ENCODE measurements around the gene CLTB.

CLTB gene

DNA sequence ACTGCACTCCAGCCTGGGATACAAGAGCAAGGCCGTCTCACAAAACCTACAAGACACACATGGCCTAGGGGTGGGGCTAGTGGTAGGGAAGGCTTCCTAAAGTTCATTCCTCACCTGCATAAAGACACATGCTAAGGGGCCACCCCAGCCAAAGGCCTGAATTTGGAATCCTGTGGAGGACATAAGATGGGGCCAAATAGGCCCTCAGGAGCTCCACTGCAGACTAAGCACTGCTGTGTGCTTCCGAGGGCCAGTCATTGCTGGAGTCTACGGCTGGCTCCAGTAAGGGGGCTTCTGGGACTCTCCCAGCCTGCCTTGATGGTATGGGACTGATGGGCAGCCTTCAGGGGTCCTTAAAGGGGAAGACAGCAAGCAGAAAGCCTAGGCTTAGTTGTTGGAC is 33.6 kb downstream of the CLTB start:
- no peak for DNase-seq (ENCODE audit: low read depth in 3 of 3)

DNA sequence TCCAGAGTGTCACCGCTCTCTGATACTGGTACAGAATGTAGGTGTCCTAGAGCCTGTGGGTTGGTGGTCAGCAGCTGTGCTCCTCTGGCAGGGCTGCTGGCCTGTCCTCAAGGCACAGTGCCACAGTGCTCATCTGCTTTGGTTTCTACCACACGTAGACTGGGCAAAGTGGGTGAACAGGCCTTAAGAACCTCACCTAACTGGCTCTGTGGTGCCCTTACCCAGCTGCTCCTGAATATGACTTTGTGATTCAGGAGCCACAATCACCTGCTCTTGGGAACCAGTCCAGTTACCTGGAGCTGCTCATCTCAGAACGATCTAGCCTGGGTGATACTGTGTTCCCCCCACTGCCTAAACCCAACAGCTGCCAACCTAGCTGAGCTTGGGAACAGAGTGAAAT is 34.4 kb downstream of the CLTB start:
- DNase-seq (ENCODE audit: low read depth in 3 of 3) = no peak

DNA sequence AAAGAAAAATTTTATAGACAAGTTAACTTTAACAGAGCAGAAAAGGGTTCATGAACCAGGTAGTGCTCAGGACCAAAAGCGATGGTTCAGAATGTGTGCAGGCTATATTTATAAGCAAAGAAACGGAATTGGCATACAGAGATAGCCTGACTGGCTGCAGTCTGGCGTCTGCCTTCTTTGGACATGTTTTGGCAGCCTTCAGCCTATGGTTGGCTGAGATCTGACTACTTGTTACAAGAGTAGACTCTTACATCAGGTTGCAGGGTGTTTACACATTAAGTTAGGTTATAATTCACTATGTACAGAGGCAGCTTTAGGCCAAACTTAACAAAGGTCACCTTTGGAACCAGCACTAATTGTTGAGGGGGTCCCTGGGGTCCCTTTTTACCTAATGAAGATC is 34.9 kb downstream of the CLTB start:
- no peak for DNase-seq (ENCODE audit: low read depth in 3 of 3)

DNA sequence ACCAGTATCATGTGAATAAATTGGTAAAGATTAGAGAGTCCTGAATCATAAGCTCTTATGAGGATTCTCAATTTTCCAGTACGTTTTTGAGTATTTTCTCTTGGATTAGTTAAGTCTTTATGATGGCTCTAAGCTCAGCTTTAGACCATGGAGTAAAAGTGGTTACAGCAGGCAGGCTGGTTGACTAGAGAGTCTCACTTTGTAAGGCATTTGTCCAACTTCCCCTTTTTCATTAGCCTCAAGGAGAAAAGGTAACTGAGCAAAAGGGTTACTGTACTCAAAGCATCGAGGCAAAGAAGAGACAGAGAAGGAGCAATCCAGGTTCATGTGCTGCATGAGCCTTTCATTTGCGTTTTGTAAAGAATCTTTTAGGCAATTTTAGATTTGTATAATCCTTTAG is 36.5 kb downstream of the CLTB start:
- DNase-seq (ENCODE audit: low read depth in 3 of 3) = no peak

DNA sequence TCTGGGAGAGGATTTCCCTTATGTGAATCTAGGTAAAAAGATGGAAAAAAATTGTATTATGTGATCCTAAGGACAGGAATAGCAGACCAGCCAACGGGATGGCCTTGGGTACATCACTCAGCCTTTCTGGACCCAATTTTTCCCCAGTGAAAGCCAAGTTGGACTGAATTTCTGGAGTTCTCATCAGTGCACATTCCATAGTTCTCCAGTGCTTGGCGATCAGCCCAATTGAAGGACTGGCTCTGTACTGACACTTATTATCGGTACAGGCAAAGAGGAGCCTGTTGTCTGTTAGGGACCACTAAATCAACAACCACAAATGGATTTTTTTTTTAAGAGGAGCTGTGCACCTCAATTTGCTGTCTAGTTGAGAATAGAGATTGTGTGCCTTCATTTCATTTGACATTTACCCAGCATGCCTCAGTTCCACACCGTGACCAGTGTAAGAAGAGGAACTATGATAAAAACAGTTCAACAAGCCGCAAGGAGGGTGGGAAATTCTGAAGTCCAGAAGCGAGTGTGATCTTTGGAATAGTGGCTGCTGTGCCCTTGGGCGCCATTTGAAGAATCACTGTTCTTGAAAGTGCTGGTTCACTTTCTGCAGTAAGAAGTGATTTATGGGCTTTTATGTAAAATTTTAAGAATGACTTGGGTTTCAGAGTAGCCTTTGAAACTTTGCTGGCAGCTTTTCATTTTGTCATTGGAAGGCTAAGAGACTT is 43.1 kb downstream of the CLTB start:
- no peak for DNase-seq (ENCODE audit: low read depth in 3 of 3)

DNA sequence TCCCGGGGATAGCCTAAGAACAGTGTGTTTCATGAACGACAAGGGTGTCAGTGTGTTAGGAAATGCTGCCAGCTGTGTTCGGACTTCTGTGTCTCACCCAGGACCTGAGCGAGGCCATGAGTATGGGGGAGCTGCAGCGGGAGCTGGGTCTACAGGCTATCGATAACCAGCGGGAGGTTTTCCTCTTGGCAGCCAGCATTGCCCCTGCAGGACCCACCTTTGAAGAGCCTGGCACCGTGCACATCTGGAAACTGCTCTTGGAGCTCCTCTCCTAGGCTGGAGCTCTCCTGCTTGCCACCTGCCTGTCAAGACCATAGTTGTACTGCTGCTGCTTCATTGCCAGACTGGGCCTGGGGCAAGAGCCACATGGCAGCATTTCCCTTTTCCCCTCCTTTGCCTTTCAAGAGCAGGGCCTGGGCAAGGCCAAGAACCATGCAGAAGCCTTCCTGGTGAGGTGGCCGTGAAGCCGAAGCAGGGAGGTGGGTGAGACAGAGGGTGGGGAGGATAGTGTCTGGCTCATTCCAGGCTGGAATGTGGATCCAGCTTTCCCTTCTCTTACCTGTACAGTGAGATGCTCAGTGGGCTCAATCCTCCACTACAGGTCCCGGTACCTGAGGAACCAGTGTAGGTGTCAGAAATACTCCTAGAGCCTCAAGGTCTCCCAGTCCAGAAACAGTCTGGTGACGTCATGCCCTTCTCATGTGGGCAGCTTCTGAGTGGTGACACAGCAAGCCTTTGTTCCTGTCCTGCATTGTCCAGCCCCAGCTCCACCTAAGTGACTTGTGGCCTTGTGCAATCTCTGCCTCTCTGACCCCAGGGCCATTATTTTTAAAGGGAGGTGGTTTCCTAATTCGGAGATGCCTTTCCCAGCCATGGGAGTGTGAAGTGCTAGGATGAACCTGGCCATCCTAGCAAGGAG is 44.5 kb downstream of the CLTB start:
- DNase-seq (ENCODE audit: low read depth in 3 of 3) = no peak

DNA sequence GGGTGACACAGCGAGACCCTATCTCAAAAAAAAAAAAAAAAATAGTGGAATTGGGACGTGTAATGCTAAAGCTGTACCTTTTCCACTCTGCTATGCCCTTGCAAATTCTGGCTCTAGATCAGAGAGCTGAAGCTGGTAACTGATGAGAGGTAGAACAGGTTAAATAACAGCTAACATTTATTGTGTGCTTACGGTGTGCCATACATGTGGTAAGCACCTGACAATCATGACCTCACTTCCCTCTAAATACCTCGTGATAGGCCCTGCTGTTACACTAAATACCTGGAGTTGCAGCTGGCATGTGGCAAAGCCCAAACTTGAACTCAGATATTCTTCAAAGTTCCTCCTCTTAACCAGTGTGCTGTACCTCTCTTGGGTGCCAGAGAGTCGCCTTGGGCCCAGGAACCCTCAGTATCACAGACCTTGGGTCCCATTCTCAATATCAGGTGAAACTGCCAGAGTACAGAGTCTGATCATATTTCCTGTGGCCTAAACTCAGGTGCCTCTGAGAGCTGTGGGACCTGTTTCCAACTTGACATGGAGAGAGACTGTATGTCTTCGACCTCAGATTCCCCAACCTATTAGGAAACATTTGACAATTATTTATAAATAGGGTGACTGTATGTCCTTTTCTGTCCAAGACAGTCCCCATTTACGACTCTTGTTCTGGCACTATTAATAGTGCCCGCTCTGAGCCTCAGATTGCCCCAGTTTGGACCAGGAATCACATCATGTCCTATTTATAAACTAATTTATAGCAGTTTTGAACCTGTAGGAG is 46.2 kb downstream of the CLTB start:
- DNase-seq (ENCODE audit: low read depth in 3 of 3) = no peak

DNA sequence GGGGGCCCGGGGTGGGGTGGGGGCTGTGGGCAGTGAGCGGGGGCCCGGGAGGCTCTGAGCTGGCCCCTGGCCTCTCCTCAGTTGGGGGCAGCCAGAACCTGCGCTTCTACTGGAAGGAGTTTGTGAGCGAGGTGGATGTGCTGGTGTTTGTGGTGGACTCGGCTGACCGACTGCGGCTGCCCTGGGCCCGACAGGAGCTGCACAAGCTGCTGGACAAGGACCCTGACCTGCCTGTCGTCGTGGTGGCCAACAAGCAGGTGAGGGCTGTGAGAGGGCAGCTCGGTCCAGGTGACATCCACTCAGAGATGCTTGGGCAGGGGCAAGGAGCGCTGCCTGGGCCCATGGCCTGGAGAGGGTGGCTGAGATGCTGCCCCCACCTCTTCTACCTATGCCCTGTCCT is 47.6 kb downstream of the CLTB start:
- DNase-seq (ENCODE audit: low read depth in 3 of 3) = no peak

DNA sequence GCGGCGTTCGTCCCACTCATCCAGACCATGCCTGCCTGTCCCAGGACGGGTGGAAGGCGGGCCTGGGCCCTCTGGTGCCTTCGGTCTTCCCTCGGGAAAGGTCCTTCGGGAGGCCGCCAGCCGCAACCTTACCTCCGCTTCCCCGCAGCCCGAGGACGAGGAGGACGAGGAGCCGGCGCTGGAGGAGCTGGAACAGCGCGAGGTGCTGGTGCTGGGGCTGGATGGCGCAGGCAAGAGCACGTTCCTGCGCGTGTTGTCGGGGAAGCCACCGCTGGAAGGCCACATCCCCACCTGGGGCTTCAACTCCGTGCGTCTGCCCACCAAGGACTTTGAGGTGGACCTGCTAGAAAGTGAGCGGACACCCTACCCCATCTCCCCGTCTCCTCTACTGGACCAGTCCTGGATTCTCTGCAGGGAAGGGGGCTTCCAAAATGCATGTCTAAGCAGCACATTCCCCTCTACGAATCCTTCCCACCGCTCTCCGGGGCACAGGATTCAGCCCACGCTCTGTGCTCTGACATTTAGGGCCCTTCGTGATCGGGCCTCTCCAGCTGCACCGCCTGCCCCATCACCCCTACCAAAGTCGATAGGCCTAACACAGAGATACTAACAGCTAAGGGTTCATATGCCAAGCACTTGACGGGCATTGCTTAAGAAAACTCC is 50.0 kb downstream of the CLTB start:
- DNase-seq (ENCODE audit: low read depth in 3 of 3) = no peak

DNA sequence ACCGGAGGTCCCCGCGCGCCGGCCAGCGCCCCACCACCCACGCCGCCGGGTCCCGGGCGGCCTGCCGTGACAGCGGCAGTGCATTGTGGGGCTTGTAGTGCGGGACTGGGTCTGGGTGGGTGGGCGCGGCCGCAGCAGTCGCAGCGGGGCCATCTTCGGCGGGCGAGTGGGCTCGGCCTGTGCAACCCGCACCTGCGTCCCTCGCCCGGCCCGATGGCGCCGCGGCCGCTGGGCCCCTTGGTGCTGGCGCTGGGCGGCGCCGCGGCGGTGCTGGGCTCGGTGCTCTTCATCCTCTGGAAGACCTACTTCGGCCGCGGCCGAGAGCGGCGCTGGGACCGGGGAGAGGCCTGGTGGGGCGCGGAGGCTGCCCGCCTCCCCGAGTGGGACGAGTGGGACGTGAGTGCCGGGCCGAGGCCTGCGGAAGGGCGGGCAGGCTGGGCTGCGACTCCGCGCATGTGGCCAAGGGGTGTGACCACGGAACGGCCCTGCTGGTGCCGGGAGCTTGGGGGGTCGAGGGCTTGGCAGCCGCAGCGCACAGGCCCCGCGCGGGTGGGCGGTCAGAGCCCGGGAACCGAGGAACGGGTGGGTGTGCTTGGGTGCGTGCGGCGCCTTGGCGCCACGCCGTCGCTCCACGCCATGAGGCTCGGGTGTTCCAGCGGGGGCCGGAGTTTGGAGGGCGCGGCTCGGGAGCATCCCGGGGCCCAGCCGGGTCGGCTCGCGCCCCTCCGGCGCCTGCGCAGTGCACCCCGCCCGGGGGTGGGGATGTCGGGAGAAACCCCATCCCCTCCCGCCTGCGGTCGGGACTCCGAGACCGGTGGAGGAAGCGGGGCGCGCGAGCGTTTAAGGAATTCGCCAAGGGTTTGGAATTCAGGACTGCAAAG is 50.7 kb downstream of the CLTB start, which contains the start of gene ARL10:
ARL10 (plus strand) TSS at position 137 of the 881 bp plus-strand sequence; CDS start at position 214, 77 bp downstream.
- peak in 2 of 3 experiments; percentile 44 to 51 for DNase-seq (ENCODE audit: low read depth in 3 of 3)

DNA sequence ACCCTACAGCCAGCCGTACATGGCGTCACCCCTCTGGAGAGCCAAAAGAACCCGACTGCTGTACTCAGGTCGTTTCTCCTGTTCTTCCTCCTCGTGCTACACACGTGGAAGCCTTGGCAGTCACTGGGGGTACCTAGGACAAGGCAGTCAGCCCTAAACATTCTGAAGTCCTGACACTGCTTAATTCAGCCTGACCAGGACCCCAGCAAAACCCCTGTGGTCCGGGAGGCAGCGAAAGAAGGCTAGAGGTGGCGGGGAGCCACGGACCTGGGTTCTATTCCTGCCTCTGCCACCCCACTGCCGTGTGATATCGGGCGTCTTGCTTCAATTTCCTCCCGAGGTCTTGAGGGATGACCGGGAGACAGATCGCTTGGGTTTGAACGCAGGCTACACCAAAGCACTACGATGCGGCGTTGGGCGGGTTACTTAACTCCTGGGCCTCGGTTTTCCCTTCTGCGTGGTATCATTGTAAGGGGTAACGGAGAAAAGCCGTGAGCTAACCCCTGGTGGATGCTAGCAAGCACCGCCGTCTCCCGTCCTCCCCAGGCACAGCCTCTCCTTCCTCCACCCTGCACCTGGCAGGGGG is 51.5 kb downstream of the CLTB start:
- DNase-seq (ENCODE audit: low read depth in 3 of 3) = no peak

DNA sequence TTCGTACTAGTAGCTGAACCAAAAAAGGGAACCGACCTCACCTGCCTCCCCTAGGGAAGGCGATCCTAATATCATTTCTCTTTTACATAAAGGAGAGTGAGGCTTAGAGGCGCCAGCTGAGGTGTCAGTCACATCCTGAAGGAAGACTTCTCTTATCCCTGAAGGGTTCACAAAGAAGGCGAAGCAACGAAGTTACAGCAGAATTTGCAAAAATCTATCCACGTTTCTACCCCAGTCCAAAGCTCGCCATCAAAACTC is 54.2 kb downstream of the CLTB start:
- DNase-seq (ENCODE audit: low read depth in 3 of 3) = no peak

DNA sequence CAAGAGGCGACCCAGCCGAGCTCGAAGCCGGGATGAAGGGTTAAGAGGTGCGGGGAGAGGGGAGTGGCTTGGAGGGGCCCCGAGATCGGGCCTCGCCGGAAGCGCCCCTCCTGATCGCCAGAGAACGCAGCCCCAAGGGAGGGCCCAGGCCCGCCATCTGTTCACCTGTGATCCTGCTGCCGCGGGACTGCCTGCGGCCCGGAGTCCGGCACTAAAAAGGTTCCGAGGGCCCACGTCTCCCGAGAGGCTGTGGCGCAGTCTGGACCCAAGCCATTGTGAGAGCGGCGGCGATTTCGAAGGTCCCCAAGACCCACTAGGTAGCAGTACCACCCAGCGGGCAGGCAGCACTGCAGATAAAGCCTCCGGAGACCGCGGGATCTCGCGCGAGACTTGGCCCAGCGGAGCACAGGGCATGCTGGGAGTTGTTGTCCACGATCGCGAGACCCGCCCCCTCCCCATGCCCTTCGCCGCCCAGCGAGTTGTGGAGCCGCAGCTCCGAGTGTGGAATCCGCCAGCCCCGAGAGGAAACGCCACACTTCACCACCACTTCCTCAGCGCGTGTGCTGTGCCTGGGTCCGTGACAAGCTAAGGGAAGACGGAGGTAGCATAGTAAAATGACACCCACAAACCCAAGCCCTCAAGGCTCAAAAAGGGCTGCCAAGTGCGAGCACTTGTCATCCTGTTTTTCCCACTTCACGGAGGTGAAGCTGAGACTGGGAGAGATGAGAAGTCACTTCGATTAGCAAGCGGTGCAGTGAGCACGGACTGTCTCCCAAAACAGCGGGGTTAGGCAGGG is 54.7 kb downstream of the CLTB start, which contains the start of gene KIAA1191:
KIAA1191 (minus strand) TSS at position 328 of the 796 bp plus-strand sequence. CDS start 2,256 bp downstream, outside the sequence.
- peak; percentile 87 to 93 (median 88) for DNase-seq (ENCODE audit: low read depth in 3 of 3)

DNA sequence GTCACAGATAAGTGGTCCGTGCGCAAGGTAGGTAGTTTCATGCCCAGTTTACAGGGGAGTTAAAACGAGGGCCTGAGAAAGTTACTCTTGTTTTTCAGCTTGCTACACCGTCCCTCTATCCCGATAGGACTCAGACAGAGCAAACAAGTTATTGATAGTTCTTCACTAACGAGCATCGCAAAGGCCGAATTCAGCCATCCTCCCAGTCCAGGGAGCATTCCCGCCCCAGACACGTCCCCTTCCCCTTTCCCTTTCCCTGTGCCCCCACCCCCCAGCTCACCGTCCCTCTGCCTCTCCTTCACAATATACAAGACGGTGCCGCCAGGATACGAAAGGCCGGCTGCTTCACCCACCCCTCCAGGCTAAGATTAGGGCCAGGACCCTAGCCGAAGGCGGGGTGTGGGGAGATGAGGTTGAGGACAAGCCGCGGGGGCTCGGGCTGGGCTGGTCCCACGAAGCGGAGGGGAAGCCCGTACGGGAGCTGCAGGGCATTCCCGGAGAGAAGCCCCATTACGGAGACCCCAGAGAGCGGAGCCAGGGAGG is 55.4 kb downstream of the CLTB start:
- peak in 1 of 3 experiments; percentile 6 for DNase-seq (ENCODE audit: low read depth in 3 of 3)

DNA sequence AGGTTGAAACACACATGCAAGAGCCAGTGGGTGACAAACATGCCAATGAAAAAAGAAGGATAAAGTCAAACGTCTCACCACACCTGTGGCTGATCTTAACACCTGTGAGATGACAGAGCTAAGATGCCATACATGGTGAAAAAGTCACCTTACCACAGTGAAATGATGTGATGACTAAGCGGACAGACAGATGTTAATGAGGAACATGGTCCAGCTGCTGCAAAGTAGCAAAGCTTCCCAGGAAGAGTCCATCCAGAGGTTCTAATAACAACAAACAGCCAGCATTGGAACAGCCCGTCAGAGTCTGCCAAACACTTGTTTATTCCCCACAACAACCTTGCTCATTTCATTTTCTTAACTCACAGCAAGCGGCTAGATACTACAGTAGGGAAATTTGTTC is 56.7 kb downstream of the CLTB start:
- no peak for DNase-seq (ENCODE audit: low read depth in 3 of 3)

DNA sequence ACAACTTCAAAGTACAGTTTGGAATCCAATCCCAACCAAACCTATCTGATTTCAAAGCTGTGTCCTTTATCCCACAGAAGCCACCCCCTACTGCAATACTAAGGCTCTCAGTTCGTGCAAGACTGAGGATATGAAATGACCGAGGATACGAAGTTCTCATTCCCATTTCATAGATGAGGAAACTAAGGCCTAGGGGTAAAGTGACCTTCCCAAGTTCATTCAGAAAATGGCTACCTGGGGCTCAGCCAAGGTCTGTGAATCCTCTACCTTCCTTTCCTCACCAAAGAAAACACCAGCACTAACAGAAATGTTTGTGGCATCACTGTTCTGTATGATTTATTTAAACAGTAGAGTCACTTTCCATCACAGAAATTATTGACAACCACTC is 60.2 kb downstream of the CLTB start:
- no peak for DNase-seq (ENCODE audit: low read depth in 3 of 3)

DNA sequence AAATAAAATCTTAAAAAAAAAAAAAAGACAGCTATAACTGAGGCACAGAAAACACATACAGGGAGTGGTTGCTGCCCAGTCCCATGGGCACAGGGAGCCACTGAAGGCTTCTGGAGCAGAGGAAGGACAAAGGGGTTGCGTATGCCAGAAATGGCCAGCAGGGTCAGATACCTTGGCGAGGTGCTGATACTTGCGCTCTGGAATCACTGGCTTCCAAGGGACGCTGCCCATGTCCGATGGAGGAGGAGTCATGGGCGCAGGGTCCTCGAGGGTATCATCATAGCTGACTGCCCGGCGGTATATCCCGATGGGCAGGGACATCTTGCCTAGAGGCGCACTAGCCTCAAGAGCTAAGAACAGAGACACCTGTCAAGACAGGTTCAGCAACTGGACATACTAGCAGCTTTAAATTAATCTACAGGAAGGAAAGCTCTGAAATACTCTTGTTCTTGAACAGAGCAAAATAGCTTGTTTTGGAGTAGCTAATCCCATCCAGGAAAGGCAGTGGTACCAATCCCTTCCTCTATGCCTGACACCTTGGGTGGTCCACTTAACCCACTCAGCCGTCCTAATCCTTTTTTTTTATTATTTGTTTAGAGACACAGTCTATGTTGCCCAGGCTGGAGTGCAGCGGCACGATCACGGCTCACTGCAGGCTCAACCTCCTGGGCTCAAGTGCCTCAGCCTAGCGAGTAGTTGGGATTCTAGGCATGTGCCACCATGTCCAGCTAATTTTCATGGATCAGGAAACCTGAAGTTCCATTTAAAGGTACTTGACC is 60.8 kb downstream of the CLTB start:
- no peak for DNase-seq (ENCODE audit: low read depth in 3 of 3)

DNA sequence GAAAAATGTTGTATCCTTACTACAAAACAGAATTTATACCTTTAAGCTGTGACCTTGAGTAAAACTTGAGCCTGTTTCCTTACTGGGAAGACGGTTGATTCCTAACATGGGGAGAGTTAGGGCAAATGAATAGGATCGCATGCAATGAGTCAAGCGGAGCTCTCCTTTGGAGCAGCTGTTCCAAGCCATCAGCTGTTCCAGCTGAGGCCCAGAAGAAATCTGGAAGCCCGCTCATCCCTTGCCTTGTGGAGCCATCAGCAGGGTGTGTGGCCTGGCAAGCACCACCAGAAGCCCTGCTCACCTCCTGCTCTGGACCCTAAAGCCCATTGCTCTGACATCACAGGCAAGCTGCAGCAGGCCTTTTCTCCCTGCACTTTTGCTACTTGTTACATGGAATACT is 62.8 kb downstream of the CLTB start:
- DNase-seq (ENCODE audit: low read depth in 3 of 3) = no peak
